NOMO-1 treated with DMSO at 0.1 percent for 48 hours (cell line): ENCODE results near the gene ZSCAN23.
"Not testable (repeated sequence)": the region's sequence is repeated elsewhere in the genome, so short reads cannot be mapped to it uniquely, and the experiment has no call there.

Experiments
- DNase-seq: peaks from one replicate; lab custom pipeline; 2025; ENCODE audit not compliant: unreplicated experiment; lab: John Stamatoyannopoulos, UW

The ZSCAN23 gene

DNA sequence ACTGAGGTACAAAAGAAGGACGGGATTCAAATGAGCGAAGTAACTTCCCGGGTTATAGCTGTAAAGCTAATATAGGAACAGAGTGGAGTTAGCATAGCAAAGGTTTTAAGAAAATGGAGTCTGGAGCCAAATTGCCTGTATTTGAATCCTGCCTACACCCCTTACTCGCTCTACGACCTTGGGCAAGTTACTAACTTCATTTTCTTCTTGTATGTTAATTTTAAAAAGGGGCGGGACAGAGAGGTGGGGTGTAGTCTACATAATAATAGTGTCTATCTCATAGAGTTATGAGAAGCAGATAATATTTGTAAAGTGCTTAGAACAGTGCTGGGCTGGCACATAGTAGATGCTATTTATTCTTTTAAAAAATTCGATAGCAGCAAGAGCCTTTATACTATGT lies 705 bp downstream of the ZSCAN23 start:
- DNase-seq: no peak

DNA sequence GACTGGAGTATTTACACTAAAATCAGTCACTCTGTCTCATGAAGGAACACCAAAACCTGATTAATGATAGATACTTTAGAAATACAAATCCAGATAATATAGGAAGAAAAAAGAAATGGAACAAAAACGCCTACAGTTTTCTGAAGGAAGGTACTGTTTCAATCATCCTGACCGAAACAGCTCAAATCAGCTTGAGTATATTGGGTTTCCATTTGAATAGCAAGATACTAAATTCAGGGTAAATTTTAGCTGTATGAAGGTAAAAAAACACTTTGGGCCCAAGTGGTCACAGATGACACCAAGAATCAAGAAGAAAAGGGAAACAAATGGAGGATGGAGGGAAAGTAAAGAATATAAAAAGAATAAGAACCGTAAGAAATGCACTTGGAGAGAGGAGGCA lies 6.9 kb downstream of the ZSCAN23 start:
- no peak for DNase-seq

DNA sequence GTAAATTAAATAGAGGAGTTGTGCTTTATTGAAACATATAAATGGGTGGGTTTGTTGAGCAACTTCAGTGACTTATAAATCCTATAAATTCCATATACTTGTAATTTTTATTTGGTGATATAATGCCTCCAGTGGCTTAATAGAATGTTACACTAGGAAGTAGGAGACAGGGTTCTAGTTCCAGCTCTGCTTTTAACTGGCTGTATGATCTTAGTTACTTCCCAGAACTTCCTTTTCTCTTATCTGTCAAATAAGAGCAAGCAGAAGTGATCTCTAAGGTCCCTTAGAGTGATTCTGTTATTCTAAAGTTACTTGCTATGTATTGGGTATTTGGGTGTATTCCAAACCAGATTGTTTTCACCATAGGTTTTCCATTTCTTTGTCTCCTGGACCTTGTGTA lies 10.2 kb downstream of the ZSCAN23 start:
- DNase-seq: no peak

DNA sequence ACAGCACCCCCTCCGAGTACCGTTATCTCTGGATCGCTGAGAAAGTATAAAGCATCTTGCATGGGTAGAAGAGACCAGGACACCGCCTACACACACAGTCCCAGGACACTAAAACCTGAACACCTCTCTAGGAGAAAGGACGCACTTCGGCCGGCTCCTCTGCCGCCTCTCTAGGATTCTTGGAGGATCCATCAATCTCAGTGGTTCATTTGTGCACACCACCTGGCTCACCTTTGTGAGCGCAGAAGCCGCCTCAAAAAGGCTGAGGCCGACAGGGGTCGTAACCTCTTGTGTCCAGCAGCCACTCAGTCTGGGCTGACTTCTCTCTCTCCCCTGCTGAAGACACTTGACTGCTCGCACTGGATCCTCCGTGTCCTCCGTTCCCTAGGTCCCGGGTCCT lies 13.5 kb downstream of the ZSCAN23 start:
- no peak for DNase-seq

DNA sequence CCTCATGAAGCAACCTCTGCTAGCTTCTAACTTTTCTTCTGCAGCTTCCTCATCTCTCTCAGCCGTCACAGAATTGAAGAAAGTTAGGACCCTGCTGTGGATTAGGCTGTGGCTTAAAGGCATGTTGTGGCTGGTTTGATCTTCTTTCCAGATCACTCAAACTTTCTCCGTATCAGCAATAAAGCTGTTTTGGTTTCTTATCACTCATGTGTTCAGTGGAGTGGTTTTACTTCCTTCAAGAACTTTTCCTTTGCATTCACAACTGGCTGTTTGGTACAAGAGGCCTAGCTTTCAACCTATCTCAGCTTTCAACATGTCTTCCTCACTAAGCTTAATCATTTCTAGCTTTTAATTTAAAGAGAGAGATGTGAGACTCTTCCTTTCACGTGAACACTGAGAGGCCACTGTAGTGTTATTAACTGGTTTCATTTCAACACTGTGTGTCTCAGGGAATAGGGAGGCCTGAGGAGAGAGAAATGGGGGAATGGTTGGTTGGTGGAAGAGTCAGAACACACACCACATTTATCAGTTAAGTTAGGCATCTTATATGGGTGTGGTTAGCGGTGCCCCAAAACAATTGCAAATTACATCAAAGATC lies 17.2 kb downstream of the ZSCAN23 start:
- DNase-seq: no peak

DNA sequence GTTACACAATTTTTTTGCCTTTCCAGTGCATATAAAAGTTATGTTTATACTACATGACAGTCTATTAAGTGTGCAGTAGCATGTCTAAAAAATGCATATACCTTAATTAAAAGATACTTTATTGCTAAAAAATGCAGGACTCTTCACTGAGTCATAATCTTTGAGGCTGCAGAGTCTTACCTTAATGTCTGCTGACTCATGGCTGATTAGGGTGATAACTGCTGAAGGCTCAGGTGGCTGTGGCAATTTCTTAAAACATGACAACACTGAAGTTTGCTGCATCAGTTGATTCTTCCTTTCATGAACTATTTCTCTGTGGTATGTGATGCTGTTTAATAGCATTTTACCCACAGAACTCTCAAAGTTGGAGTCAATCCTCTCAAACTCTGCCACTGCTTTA lies 19.1 kb downstream of the ZSCAN23 start:
- no peak for DNase-seq

DNA sequence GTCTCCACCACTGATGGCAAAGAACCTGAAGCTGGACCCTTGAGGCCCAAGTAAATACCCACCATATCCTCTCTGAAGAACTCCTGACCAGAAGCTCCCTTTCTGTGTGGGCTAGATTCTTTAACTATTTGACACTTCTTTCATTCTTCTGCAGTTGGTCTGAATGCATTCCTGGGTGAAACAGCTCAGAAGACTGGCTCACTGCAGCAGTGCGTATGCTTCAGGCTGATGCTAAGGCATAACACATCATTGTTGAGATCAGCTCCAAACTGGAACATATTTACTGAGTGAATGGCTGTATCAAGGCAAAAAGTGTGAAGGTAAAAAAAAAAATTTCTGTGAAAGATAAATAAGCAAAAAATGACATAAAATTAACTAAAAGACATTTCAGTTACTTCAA lies 19.7 kb downstream of the ZSCAN23 start:
- no peak for DNase-seq

DNA sequence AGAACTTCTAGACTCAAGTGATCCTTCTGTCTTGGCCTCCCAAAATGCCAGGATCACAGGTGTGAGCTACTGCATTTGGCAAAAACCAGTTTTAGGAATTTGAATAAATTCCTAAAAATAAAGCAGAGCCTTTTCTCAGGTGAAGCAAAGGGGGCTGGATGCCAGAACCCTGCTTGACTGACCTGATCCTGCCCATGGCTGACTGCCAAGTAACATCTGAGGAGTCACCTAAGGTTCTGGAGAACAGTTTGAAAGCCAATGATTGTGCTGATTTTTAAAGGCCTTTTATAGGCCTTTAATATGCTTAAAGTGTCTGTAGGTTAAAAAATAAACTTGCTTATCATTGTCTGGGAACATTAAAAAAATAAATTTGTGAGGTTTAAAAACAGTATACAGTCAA lies 29.6 kb downstream of the ZSCAN23 start:
- DNase-seq: no peak

DNA sequence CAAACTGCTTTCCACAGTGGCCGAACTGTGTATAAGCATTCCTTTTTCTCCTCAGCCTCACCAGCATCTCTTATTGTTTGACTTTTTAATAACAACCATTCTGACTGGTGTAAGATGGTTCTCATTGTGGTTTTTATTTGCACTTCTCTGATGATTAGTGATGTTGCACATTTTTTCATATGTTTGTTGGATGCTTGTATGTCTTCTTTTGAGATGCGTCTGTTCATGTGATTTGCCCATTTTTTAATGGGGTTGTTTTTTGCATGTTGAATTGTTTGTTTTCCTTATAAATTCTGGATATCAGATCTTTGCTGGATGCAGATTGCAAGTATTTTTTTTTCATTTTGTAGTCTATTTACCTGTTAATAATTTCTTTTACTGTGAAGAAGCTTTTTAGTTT lies 32.5 kb downstream of the ZSCAN23 start:
- DNase-seq: no peak

DNA sequence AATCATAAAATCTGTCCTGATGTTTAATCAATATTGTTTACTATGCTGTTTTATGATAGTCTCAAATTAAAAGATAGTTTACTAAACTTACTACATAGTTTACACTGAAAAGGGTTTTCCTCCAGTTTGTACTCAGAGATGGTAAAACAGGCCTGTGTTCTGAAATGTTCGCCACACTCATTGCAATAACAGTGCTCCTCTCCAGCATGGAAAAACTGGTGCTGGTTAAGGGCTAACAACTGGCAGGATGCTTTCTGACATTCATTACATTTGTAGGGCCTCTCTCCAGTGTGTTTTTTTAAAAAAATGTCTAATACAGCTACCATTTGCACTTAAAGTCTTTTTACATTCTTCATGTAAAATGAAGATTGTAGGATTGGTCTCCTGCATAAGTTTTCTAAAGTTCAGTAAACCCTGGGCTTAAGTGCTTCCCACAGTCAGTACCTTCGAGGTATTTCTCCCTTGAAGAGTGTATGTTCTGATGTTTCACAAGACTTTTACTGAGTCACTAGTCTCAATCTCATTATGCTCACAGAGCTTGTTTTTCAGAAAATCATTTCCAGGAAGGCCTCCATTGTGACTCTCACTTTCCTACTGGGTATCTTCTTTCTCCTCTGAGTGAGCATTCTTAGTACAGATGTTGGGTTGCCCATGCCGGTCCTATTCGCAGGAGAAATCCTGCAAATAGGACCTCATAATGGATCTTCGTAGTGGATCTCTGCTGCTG lies 35.1 kb downstream of the ZSCAN23 start:
- DNase-seq: no peak

DNA sequence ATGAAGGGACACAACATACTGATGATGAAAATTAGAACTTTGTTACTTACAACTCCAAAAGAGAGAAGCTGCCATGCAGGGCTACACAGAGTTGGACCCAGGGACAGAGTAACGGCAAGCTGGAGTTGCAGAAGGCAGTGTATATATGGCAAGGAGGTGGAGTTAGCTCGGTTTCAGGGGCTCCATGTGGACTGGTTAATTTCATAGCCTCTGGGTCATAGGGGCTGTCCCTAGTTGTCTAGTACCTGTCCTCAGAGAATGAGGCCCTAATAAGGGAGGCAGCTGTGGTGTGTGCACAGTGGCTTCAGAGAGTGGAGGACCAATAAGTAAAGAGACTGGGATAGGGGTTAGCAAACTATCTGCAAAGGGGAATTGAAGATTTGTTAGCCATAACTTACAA lies 35.9 kb downstream of the ZSCAN23 start:
- DNase-seq: no peak

DNA sequence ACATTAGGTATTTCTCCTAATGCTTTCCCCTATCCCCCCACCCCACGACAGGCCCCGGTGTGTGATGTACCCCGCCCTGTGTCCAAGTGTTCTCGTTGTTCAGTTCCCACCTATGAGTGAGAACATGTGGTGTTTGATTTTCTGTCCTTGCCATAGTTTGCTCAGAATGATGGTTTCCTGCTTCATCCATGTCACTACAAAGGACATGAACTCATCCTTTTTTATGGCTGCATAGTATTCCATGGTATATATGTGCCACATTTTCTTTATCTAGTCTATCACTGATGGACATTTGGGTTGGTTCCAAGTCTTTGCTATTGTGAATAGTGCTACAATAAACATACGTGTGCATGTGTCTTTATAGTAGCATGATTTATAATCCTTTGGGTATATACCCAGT lies 39.4 kb downstream of the ZSCAN23 start:
- DNase-seq: not testable (repeated sequence)

DNA sequence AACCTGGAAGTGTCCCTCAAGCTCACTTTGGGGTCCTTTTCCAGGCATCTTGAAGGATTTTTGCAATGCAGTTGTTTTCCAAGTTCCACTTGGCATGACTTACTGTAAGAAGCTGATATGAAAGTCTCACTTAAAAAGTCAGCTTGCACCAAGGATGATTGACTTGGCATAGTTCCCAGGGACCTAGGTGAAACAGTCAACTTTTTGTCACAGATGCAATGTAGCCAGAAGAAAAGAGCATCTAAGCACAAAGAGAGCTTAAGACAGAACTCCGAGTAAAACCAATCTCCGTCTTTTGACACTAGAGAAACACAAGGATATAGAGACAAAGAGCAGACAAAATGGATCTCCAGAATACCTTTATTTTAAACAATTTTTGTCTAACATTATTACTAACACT lies 41.1 kb downstream of the ZSCAN23 start:
- no peak for DNase-seq

DNA sequence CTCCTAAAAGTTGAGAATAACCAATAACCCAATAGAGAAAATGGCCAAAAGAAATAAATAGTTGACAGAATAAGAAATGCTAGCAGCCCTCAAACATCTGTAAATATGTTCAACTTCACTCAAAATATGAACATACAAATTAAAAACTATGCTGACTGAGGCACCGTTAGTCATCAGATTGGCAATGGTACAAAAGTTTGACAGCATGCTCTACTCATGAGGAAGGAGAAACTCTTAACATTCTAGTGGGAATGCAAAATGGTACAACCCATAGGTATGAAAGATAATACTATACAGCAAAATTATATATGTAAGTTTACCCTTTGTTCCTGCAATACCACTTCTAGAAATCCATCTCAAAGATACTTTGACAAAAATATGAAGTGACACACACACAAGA lies 42.1 kb downstream of the ZSCAN23 start:
- no peak for DNase-seq

DNA sequence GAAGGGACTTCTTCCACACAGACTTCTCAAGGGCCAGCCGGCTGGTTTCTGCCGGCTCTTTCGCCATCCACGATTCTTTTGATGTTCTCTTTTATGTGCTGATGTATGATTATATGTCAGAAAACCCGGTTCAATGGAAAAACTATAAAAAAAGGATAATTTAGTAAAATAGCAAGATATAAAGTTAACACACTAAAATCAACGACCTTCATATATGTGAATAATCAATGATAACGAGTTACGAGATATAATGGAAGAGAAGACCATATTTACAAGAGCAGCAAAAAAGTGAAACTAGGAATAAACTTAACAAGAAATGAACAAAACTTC lies 43.2 kb downstream of the ZSCAN23 start:
- DNase-seq: no peak

DNA sequence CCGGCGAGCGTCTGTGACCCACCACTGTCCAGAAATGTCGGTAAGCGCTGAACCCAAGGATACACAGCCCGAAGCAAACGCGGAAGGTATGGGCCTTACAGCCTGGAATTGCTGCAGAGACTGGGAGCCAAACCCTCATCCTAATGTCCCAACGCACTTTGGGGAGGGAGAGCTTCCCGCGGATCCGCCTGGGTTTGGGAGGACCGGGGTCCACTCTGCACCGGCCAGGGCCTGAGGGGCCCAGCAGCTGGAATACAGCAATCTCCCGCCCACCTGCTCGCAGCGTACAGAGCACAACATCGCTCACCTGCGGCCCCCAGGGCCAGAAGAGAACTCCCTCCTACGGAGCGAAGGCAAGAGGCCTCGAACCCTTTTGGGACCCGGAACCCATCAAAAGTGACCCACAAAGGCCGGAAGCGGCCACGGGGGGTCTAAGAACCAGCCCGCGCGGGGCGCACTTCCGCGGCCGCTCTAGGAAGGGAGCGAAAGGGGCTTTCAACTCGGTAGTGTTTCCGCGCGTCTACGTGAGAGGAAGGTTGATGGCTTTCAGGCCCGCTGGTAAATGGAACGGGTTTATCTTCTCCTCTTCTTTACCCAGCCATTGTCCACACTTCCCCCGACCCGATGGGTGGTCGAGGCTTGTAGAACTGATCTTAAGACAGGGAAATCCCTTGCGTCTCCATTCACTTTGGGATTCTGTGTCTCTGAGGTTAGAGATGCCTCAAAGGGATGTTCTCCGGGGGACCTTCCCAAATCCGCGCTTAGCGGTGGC lies 43.8 kb downstream of the ZSCAN23 start, which contains the start of gene ZSCAN12:
Gene ZSCAN12 (minus strand): TSS at position 398 of the 772 bp plus-strand sequence. CDS start 1,342 bp downstream, outside the sequence.
- peak; percentile 82 for DNase-seq

DNA sequence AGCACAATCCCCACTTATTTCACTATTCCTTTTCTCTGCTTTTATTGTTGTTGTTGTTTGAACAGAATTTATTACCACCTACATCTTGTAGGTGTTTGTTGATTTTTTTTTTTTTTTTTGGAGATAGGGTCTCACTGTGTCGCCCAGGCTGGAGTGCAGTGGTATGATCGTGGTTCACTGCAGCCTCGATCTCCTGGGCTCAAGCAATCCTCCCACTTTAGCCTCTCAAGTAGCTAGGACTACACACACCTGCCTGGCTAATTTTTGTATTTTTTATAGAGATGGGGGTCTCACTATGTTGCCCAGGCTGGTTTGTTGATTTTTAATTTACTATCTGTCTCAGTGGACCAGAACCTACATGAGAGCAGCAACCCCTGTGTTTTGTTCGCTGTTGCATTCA lies 47.4 kb downstream of the ZSCAN23 start:
- no peak for DNase-seq

DNA sequence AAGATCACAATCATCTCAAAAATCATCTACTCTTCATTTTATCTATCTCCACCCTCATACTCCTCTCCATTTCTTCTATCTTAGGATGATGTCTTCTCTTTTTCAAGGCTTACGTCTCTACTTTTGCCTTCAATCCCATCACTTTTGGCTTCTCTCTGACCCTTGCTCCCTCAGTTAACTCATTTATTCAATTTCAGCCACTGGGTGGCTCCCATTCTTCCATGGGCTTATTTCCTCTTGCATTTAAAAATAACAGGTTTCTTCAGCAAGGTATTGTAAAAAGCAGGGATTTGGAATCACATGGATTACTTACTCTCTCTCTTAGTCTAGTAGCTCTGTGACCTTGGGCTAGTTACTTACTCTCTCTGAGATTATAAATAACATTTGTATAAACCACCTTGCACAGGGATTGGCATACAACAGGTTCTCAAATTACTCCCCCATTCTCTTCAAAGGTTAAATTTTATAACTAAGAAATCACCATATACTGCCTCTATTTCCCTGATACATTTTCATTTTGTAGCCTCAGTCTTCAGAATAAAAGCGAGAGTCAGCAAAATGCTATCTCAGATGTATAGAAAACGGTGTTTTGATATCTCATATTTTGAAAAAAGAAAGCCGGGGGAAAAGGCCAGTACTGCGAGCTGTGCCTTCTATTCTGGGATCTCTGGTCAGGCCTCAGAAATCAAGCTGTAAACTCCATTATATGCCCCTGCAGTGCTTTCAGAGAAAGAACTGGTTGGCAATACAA lies 49.2 kb downstream of the ZSCAN23 start:
- DNase-seq: no peak

DNA sequence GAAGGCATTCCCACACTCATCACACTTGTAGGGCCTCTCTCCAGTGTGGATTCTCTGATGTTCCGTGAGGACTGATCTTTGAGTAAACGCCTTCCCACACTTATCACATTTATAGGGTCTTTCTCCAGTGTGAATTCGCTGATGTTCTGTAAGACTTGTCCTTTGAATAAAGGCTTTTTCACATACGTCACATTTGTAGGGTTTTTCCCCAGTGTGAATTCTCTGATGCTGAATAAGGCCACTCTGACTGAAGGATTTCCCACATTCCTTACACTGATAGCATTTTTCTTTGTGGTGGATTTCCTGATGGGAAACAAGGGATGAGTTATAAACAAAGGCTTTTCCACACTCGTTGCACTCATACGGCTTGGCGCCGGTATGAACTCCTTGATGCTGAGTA lies 52.6 kb downstream of the ZSCAN23 start:
- DNase-seq: no peak

DNA sequence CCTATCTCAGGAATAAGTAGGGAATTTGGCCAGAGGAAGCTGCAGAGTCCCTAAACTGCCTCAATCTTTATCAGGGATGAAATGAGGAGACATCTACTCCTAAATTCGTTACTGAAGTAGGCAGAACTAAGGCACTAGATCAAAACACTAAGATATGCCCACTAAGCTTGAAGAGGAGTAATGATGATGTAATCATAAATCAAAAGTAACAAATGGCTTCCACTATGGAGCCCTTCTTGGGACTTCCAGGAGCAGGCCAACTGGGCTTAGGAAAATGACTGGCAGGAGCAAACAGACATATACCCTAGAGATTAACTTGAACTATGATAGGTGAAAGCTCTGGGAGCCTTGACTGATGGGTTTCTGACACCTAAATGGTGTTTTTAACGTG lies 59.2 kb downstream of the ZSCAN23 start:
- DNase-seq: no peak

DNA sequence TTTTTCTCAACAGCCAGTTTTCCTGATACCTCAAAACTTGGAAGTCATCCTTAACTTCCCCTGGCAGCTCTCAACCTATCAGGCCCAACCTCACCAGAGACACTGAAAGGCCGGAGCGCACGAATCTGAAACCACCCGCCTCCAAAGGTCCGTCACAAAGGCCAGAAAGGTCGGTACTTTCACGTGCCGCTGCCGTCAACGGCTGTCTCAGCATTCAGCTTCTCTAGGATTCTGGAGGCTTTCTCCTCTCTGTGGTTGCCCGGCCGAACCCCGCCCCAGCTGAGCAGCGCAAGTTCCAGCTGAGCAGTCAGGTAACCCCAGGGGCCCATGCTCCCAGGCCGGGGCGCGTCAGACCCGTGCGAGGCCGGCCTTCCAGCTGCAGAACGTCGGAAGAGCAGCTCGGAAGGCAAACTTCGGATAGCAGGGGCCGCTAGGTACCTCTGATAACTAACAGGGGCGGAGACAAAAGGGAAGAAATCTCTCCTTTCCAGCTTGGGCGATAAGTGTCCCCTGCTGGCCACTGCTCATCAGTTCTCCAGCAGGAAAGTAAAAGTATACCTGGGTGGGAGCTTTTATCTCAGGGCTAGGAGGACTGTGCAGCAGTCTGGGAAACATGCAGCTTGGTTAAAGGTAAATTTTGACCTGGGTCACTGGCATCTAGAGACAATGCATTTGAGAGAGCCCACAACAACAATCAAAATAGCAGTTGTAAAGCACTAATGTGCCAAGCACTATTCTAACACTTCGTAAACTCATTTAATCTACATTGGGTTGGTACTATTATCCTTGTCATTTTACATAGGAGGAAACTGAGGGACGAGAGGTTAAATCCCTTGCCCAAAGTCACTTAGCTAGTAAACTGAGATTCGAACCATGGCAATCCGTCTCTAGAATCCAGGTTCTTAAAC lies 59.8 kb downstream of the ZSCAN23 start:
- peak; percentile 60 for DNase-seq
